Measurements from ENCODE around the gene ERG. TPM values are rescaled to one million over a fixed set of nuclear protein-coding genes. Genes with fewer than 3 reads are reported as not detected.

Gene ERG
- total RNA-seq, 1 experiment from 2014 or later: 0.11 TPM

- Histone ChIP-seq H2BK120ac (ENCODE audit: low read depth, low read length, poor library complexity, severe bottlenecking) (no peak overlapping the region), H3K27me3 (ENCODE audit: insufficient read depth, low read length) (no peaks in the 10 kb centered on the region), H3K4me1 (ENCODE audit: insufficient read depth, low read length) (no peaks in the 10 kb centered on the region), H3K79me1 (ENCODE audit: insufficient read depth, low read depth, low read length, poor library complexity, severe bottlenecking) (no peaks in the 10 kb centered on the region), H2AK5ac (ENCODE audit: insufficient read length, low read length) (no peak overlapping the region), H3T11ph (ENCODE audit: low read length) (no peak overlapping the region), H3K4me2 (ENCODE audit: insufficient read depth, insufficient read length, low read length) (no peak overlapping the region), H3K56ac (ENCODE audit: insufficient read length, low read depth, low read length) (no peak overlapping the region), H2BK20ac (ENCODE audit: low read depth, low read length, poor library complexity, severe bottlenecking) (no peak overlapping the region), H2BK15ac (ENCODE audit: low read depth, low read length) (no peak overlapping the region), H3K18ac (ENCODE audit: insufficient read length, low read depth, low read length) (no peak overlapping the region), H3K14ac (ENCODE audit: insufficient read depth, low read length) (no peak overlapping the region), H3K9ac (ENCODE audit: extremely low read depth, insufficient read length, low read length) (no peak overlapping the region), H3K4ac (ENCODE audit: low read depth, low read length) (no peak overlapping the region), H3K23ac (ENCODE audit: insufficient read length, low read depth, low read length) (no peak overlapping the region), H2BK5ac (ENCODE audit: insufficient read length, low read length) (no peak overlapping the region), H2BK12ac (ENCODE audit: insufficient read length, low read depth, low read length) (no peak overlapping the region), H4K5ac (ENCODE audit: insufficient read length, low read depth, low read length) (no peak overlapping the region), H4K20me1 (ENCODE audit: control insufficient read depth, insufficient read depth, insufficient read length) (no peaks in the 10 kb centered on the region), H4K91ac (ENCODE audit: insufficient read length, low read depth, low read length) (no peak overlapping the region), H2AFZ (ENCODE audit: low read length) (no peak overlapping the region), H4K8ac (replicated peaks; ENCODE audit: insufficient read length, low read depth, low read length) (no peak overlapping the region), H3K27ac (ENCODE audit: insufficient read length, low read depth, low read length) (no peak overlapping the region), H3K23me2 (ENCODE audit: insufficient read length, low read depth, low read length, poor library complexity, severe bottlenecking) (no peaks in the 10 kb centered on the region), H3K79me2 (ENCODE audit: insufficient read depth, low read length) (no peaks in the 10 kb centered on the region), H3K9me3 (ENCODE audit: control insufficient read depth, low read depth, low read length) (no peaks in the 10 kb centered on the region)
- Mint-ChIP-seq H3K36me3 (ENCODE audit: insufficient read depth in 1 of 3, low read depth in 3 of 3) (no peaks in the 10 kb centered on the region), H3K4me1 (no peaks in the 10 kb centered on the region), H3K27me3 (ENCODE audit: low read depth) (0 out of 2 replicates have a peak, but pooled peaks cover 1% of the 10 kb centered on the region), H3K4me3 (no peak overlapping the region), H3K9me3 (no peaks in the 10 kb centered on the region; a peak in 2 of 5 replicates), H3K27ac (no peak overlapping the region)
- WGBS (ENCODE audit: extremely low coverage, insufficient read length, low lambda C conversion rate): no CpG with 5 or more reads among the region's 2 CpGs
- no peak for TF ChIP-seq CTCF (conservative IDR thresholded peaks at IDR 0.05)
- no peak for DNase-seq
Measured at GRCh38 chr21:38365521-38365920, 132.8 kb downstream of the ERG start.

Data from H9 (cell line).